ENCODE data around the gene DCP1A.

DNA sequence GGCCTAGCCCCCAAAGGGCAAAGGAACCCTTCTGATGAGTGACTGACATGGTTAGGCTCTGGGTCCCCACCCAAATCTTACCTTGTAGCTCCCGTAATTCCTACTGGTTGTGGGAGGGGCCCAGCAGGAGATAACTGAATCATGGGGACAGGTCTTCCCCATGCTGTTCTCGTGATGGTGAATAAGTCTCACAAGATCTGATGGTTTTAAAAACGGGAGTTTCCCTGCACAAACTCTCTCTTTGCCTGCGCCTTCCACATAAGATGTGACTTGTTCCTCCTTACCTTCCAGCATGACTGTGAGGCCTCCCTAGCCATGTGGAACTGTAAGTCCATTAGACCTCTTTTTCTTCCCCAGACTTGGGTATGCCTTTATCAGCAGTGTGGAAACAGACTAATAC lies 108.5 kb downstream of the DCP1A start:
- TF ChIP-seq EZH2 (IDR thresholded peaks at IDR 0.05; ENCODE audit: borderline replicate concordance, low read length): no peak
- no peak for TF ChIP-seq CTCF (IDR thresholded peaks at IDR 0.05; ENCODE audit: low read length)

All from OCI-LY1 (cell line).